Fibroblast of villous mesenchyme (primary cell): ENCODE results near the gene STX11. TPM values are rescaled to one million over a fixed set of nuclear protein-coding genes. Genes with fewer than 3 reads are reported as not detected.

Experiments used
- DNase-seq: peaks from one replicate; pipeline ENCODE4 v3.0.0-alpha.2; 2010; ENCODE audit warnings: low read depth
- H3K4me3 ChIP-seq: 2 replicates; pipeline ENCODE4 v1.5.1; 2011; ENCODE audit warnings: low read depth, mild to moderate bottlenecking, low read length
- total RNA-seq: library from RNA; depleted of rRNA; stranded (reverse); fragments of >200 nt; gene quantifications from 2 replicates; pipeline ENCODE4 v1.2.3, GENCODE V29; 2012
- TF ChIP-seq, protein P1 (sequence below): IDR thresholded peaks from 2 replicates; pipeline ENCODE4 v1.5.1; 2012; ENCODE audit warnings: low read depth, mild to moderate bottlenecking, low read length; ENCODE audit not compliant: insufficient read depth

Gene STX11
- total RNA-seq, 1 donor, result 2.2 TPM

DNA sequence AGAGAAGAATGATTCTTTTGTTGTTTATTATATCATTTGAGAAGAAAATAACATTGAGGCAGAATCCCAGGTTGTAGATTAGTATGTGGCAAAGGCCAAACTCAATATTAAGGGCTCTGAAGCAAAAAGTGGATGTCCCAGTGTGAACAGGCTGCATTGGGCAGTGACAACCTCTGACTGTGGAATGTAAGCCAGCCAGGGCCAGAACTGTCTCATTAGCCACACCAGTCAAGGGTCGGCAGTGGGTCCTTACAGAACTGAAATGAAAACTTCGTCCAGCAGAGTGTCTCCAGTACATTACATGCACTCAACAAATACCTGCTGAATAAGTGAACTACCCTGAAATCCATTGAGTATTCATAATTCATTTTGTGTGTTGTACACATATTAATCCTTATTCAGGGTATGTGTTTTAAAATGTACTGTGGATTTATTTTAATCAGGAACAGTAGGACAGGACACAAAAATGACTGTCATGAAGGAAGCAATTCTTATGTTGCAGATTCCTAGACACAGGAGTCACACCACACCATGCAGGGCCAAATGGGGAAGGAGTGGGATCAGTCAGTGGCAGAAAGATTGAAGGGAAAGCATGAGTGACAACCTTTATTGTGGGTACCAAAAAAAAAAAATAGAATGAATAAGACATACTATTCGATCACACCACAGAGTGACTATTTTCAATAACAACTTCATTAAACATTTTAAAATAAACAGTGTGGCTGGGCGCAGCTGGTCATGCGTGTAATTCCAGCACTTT, 69.9 kb downstream of the STX11 start:
- no peak for DNase-seq
- TF ChIP-seq, protein P1, sequence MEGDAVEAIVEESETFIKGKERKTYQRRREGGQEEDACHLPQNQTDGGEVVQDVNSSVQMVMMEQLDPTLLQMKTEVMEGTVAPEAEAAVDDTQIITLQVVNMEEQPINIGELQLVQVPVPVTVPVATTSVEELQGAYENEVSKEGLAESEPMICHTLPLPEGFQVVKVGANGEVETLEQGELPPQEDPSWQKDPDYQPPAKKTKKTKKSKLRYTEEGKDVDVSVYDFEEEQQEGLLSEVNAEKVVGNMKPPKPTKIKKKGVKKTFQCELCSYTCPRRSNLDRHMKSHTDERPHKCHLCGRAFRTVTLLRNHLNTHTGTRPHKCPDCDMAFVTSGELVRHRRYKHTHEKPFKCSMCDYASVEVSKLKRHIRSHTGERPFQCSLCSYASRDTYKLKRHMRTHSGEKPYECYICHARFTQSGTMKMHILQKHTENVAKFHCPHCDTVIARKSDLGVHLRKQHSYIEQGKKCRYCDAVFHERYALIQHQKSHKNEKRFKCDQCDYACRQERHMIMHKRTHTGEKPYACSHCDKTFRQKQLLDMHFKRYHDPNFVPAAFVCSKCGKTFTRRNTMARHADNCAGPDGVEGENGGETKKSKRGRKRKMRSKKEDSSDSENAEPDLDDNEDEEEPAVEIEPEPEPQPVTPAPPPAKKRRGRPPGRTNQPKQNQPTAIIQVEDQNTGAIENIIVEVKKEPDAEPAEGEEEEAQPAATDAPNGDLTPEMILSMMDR, result no peak
- H3K4me3 ChIP-seq, result no peak overlapping the region

DNA sequence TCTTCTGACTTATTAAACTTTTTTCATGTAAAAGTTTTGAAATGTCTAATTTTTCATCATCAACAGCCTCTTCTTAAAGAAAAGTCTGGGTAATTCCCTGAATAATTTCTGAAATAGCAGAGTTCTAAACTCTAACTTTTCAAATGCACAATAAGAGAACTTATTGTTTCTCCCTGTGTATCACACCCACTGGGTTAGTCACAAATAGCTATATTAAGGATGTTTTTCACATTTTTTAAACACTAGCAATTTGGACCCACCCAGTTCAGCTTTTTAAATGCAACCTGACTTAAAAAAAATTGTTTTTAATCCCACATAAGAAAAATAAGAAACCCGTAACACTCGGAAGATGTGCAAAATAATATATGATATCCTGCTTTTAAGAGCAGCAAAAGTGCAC, 73.4 kb downstream of the STX11 start:
- no peak for DNase-seq

DNA sequence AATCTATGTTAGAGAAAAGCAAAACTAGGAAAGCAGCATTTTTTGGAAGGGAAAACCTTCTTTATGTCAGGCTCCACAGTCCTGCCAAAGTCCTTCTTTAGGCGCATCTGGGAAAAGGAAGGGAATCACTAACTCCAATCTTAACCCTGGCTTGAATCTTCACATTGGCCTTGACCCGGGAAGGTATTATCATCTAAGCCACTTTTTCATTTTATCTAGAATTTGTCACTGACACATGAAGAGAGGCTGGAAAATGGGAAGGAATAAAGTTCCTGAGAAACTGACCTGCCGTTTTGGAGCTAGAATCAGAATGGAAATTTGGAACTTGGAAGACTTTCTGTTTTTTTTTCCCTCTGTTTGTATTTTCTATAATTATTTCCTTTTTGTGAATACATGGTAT, 81.4 kb downstream of the STX11 start:
- TF ChIP-seq, protein P1, result no peak
- H3K4me3 ChIP-seq, result no peak overlapping the region
- no peak for DNase-seq

More for the DNA sequence above, 73.4 kb downstream of the STX11 start:
- H3K4me3 ChIP-seq, result no peak overlapping the region
- TF ChIP-seq, protein P1, result no peak

- DNase-seq, result no peak
- H3K4me3 ChIP-seq, result no peak overlapping the region
- TF ChIP-seq, protein P1, result no peak
These were observed 82.0 kb downstream of the STX11 start for GRCh38 chr6:144232176-144232831.

DNA sequence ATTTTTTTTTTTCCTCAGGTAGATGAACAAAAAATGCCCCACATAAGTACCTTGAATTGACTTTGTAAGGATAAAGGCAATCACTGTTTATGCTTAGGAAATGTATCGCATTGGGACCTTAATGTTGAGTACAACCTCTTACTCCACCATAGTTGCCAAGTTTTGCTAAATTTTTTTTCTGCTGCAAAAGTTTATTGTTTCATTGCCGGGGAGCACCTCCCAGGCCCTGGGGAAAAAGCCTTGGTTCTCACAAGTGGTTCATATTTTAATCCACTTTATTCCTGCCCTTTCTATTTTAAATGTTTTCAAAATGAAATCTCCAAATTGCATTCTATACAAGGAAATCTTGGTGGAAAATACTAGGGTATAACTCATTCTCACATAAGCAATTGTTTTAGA, 82.5 kb downstream of the STX11 start:
- no peak overlapping the region for H3K4me3 ChIP-seq
- TF ChIP-seq, protein P1, result no peak
- no peak for DNase-seq

GRCh38 chr6:144234399-144234798, 84.1 kb downstream of the STX11 start:
- TF ChIP-seq, protein P1, result no peak
- no peak for DNase-seq
- no peak overlapping the region for H3K4me3 ChIP-seq

- no peak overlapping the region for H3K4me3 ChIP-seq
- DNase-seq, result no peak
- TF ChIP-seq, protein P1, result no peak
These were observed 84.6 kb downstream of the STX11 start for GRCh38 chr6:144234935-144235334.
